CD14-positive monocyte (primary cell): Measurements from ENCODE around the gene GPC5. TPM values are rescaled to one million over a fixed set of nuclear protein-coding genes. Genes with fewer than 3 reads are reported as not detected.

Experiments
- DNase-seq, 3 donors: peaks; one replicate each; pipeline ENCODE4 v3.0.0-alpha.2; 2011 to 2022
- H2AFZ ChIP-seq: 2 replicates; pipeline ENCODE4 v1.6.0; 2012; ENCODE audit warnings: mild to moderate bottlenecking, low read depth, low read length, inconsistent platforms; ENCODE audit not compliant: insufficient read depth, poor library complexity, severe bottlenecking
- H3K27ac ChIP-seq, 2 donors: 1 replicate in 1 of 2; 2 replicates in 1 of 2; pipeline ENCODE4 v1.5.1; 2012 to 2013; ENCODE audit warnings: low read length in 2 of 2, control low read depth in 1 of 2, inconsistent platforms in 1 of 2, low read depth in 1 of 2, mild to moderate bottlenecking in 1 of 2
- H3K27me3 ChIP-seq, 2 donors: one replicate each; pipeline versions ENCODE4 v1.6.0 to v1.6.1; 2011 to 2013; ENCODE audit warnings: low read length in 2 of 2; ENCODE audit not compliant: control insufficient read depth in 2 of 2, insufficient read depth in 2 of 2
- H3K36me3 ChIP-seq, 2 donors: replicated peaks in 1 of 2; 1 replicate in 1 of 2; 2 replicates in 1 of 2; pipeline versions ENCODE4 v1.5.1 to v1.6.1; 2012 to 2013; ENCODE audit warnings: low read length in 2 of 2, control low read depth in 1 of 2, inconsistent platforms in 1 of 2, mild to moderate bottlenecking in 1 of 2; ENCODE audit not compliant: insufficient read depth in 2 of 2, control insufficient read depth in 1 of 2
- H3K4me1 ChIP-seq, 2 donors: 1 replicate in 1 of 2; 2 replicates in 1 of 2; pipeline versions ENCODE4 v1.5.1 to v1.6.1; 2012 to 2013; ENCODE audit warnings: low read length in 2 of 2, control low read depth in 1 of 2, inconsistent platforms in 1 of 2, mild to moderate bottlenecking in 1 of 2, moderate library complexity in 1 of 2; ENCODE audit not compliant: insufficient read depth in 2 of 2, control insufficient read depth in 1 of 2
- H3K4me2 ChIP-seq: replicated peaks from 2 replicates; pipeline ENCODE3; 2012; ENCODE audit warnings: low read length, moderate library complexity, mild to moderate bottlenecking; ENCODE audit not compliant: poor library complexity, severe bottlenecking; ENCODE audit errors: extremely low read depth
- H3K4me3 ChIP-seq, 3 experiments: fragments of 200-600 bp in 1 of 3; sonication (generic) in 1 of 3; replicated peaks in 1 of 3; 1 replicate in 2 of 3; 2 replicates in 1 of 3; pipeline ENCODE4 v1.5.1; 2011 to 2013; ENCODE audit warnings: low read length in 3 of 3, mild to moderate bottlenecking in 3 of 3, control low read depth in 2 of 3, low read depth in 2 of 3, inconsistent platforms in 1 of 3, moderate library complexity in 1 of 3
- H3K79me2 ChIP-seq: 2 replicates; pipeline ENCODE4 v1.6.0; 2012; ENCODE audit warnings: mild to moderate bottlenecking, control low read depth, inconsistent platforms, low read length, moderate library complexity; ENCODE audit not compliant: insufficient read depth
- H3K9ac ChIP-seq: 2 replicates; pipeline ENCODE4 v1.6.0; 2017; ENCODE audit warnings: low read length, mild to moderate bottlenecking; ENCODE audit not compliant: insufficient read depth, poor library complexity, severe bottlenecking
- H3K9me3 ChIP-seq, 2 donors: replicated peaks in 1 of 2; 1 replicate in 1 of 2; 2 replicates in 1 of 2; pipeline versions ENCODE4 v1.5.1 to v1.6.1; 2012 to 2013; ENCODE audit warnings: low read length in 2 of 2, control low read depth in 1 of 2; ENCODE audit not compliant: control insufficient read depth in 1 of 2, insufficient read depth in 1 of 2
- H4K20me1 ChIP-seq: 2 replicates; pipeline ENCODE4 v1.6.0; 2012; ENCODE audit warnings: mild to moderate bottlenecking, low read length, control low read depth, moderate library complexity; ENCODE audit not compliant: insufficient read depth
- H3K27ac Mint-ChIP-seq, 7 donors: one replicate each; pipeline ENCODE4 v1.8.0; 2020; ENCODE audit warnings: mild to moderate bottlenecking in 7 of 7, mixed read lengths in 7 of 7, moderate library complexity in 6 of 7, inconsistent platforms in 2 of 7
- H3K27me3 Mint-ChIP-seq, 3 donors: one replicate each; pipeline ENCODE4 v1.8.0; 2021 to 2022; ENCODE audit warnings: low read depth in 3 of 3, mild to moderate bottlenecking in 3 of 3, mixed read lengths in 3 of 3, moderate library complexity in 3 of 3, inconsistent platforms in 1 of 3
- H3K36me3 Mint-ChIP-seq, 2 donors: one replicate each; pipeline ENCODE4 v1.8.0; 2020; ENCODE audit warnings: mixed read lengths in 2 of 2, inconsistent platforms in 1 of 2, mild to moderate bottlenecking in 1 of 2
- H3K4me1 Mint-ChIP-seq: one replicate; pipeline ENCODE4 v1.8.0; 2020; ENCODE audit warnings: mild to moderate bottlenecking, mixed read lengths
- H3K4me3 Mint-ChIP-seq, 2 donors: one replicate each; pipeline ENCODE4 v1.8.0; 2020; ENCODE audit warnings: mild to moderate bottlenecking in 2 of 2, mixed read lengths in 2 of 2, moderate library complexity in 1 of 2
- H3K9me3 Mint-ChIP-seq, 7 donors: one replicate each; pipeline ENCODE4 v1.8.0; 2020 to 2022; ENCODE audit warnings: mixed read lengths in 7 of 7, mild to moderate bottlenecking in 6 of 7, moderate library complexity in 6 of 7, inconsistent platforms in 2 of 7
- CTCF ChIP-seq: fragments of 200-600 bp; IDR thresholded peaks from one replicate; pipeline ENCODE4 v1.8.0; 2022; ENCODE audit warnings: antibody characterized with exemption, mild to moderate bottlenecking
- WGBS: methylation state at CpG from one replicate; pipeline ENCODE4 v1.1.5; 2013; ENCODE audit warnings: missing lambda C conversion rate; ENCODE audit not compliant: insufficient coverage; 5-methylcytosine and 5-hydroxymethylcytosine counted together
- intact Hi-C, 2 donors: fragments of 100-400 bp; cut with micrococcal nuclease; formaldehyde crosslinking; loops; one replicate each; pipeline versions ENCODE4 v1.15.0 to v1.15.1; 2023
- polyA plus RNA-seq, 3 donors: library from polyadenylated mRNA; depleted of rRNA in 1 of 3; unstranded in 2 of 3; stranded (reverse) in 1 of 3; fragments of 300-500 nt in 2 of 3; fragments of >200 nt in 1 of 3; fragmentation: Illumina TruSeq in 2 of 3; gene quantifications; 1 replicate in 2 of 3; 2 replicates in 1 of 3; pipeline ENCODE4 v1.2.3, GENCODE V29; 2012 to 2021

GPC5 gene
- polyA plus RNA-seq, 3 donors = not detected

GRCh38 chr13:92177966-92178365 lies 779.5 kb downstream of the GPC5 start:
- Histone ChIP-seq H2AFZ (no peak overlapping the region), H3K9ac (no peak overlapping the region), H3K36me3 (no peaks in the 10 kb centered on the region), H3K27me3 (no peaks in the 10 kb centered on the region), H3K27ac (no peak overlapping the region), H3K4me3 (no peak overlapping the region), H3K79me2 (no peaks in the 10 kb centered on the region), H3K9me3 (no peaks in the 10 kb centered on the region), H4K20me1 (no peaks in the 10 kb centered on the region), H3K4me2 (no peak overlapping the region), H3K4me1 (no peaks in the 10 kb centered on the region)
- intact Hi-C loops = no loop called here
- no peak overlapping the region for H3K27ac Mint-ChIP-seq
- H3K4me3 Mint-ChIP-seq = no peak overlapping the region
- WGBS = no CpG with 5 or more reads among the region's 5 CpGs
- no peaks in the 10 kb centered on the region for H3K27me3 Mint-ChIP-seq
- DNase-seq = no peak
- H3K36me3 Mint-ChIP-seq = no peaks in the 10 kb centered on the region
- H3K4me1 Mint-ChIP-seq = no peaks in the 10 kb centered on the region
- no peak for TF ChIP-seq CTCF
- H3K9me3 Mint-ChIP-seq = peaks cover 0 to 2% (median 0%) of the 10 kb centered on the region in 7 donors

GRCh38 chr13:92179223-92179622 lies 780.8 kb downstream of the GPC5 start:
- no peaks in the 10 kb centered on the region for H3K36me3 ChIP-seq
- no peaks in the 10 kb centered on the region for H4K20me1 ChIP-seq
- no peaks in the 10 kb centered on the region for H3K79me2 ChIP-seq
- no peak overlapping the region for H3K4me2 ChIP-seq
- no CpG with 5 or more reads among the region's 1 CpG for WGBS
- no peaks in the 10 kb centered on the region for H3K9me3 ChIP-seq
- no peak overlapping the region for H3K27ac ChIP-seq
- no peaks in the 10 kb centered on the region for H3K4me1 ChIP-seq
- Mint-ChIP-seq H3K4me1 (no peaks in the 10 kb centered on the region), H3K27ac (no peak overlapping the region), H3K9me3 (no peaks in the 10 kb centered on the region), H3K36me3 (no peaks in the 10 kb centered on the region), H3K27me3 (no peaks in the 10 kb centered on the region), H3K4me3 (no peak overlapping the region)
- no peaks in the 10 kb centered on the region for H3K27me3 ChIP-seq
- intact Hi-C loops = no loop called here
- H3K4me3 ChIP-seq = no peak overlapping the region
- no peak overlapping the region for H2AFZ ChIP-seq
- TF ChIP-seq CTCF = no peak
- H3K9ac ChIP-seq = no peak overlapping the region
- DNase-seq = no peak
